Stimulated activated naive CD4-positive, alpha-beta T cell treated with Interleukin-2 at 50 U/mL for 16 hours (primary cell): ENCODE results near the gene LNX2.
A peak's percentile ranks its signal among the peaks of the same experiment; 100 is the strongest.
"Not testable (repeated sequence)": the region's sequence is repeated elsewhere in the genome, so short reads cannot be mapped to it uniquely, and the experiment has no call there.

Source experiments
- DNase-seq: peaks from one replicate; lab custom pipeline; 2025; lab: John Stamatoyannopoulos, UW

LNX2 gene

DNA sequence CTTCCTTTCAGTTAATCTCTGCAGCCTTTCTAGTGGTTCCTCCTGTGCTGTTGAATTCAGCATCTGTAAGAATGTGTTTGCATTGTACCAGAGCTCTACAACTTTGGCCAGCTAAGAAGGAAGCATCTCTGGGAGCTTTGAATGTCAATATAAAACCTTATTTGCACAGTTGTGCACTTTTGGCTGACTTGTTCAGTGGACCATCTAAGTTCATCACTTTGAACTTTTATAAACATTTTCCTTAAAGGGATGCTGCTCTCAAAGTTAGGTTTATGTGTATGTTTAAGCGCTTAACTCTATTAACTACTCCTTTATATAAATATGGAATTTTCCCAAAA lies 16.9 kb upstream of the LNX2 start:
- DNase-seq = no peak

GRCh38 chr13:27636589-27637288 lies 16.4 kb upstream of the LNX2 start:
- DNase-seq = no peak

GRCh38 chr13:27635266-27635665 lies 14.9 kb upstream of the LNX2 start:
- DNase-seq = no peak

DNA sequence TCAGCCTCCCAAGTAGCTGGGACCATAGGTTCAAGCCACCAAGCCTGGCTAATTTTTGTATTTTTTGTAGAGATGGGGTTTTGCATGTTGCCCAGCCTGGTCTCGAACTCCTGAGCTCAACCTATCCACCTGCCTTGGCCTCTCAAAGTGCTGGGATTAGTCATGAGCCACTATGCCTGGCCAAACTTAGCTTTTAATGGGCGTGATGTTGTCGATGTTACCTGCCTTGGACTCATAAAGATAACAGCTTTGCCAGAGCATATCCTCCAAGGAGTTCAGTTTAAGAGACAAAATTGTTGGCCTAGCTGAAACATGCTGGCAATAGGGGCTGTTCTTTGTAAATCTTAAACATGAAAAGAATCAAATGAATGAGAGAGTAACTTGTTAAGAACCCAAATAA lies 14.5 kb upstream of the LNX2 start:
- DNase-seq = no peak

GRCh38 chr13:27634231-27634630 lies 13.9 kb upstream of the LNX2 start:
- DNase-seq = no peak

GRCh38 chr13:27632648-27633047 lies 12.3 kb upstream of the LNX2 start:
- DNase-seq = no peak

GRCh38 chr13:27632214-27632613 lies 11.9 kb upstream of the LNX2 start:
- DNase-seq = no peak

DNA sequence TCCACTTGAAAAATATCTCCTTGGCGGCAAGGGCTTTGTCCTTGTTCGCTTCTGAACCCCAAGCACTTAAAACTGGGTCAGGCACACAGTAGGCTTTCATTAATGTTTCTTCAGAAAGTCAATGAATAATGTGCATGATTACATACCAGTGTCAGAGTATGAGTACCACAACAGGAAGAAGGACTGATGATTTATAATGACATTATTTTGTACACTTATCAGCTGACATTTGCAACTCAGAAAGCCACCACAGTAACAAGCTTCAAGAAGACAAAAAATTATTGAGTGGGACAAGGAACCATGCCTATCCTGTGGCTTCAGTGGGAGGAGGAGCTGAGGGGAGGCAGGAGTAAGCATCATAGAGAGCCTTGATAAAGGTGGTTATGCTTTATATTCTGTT lies 11.3 kb upstream of the LNX2 start:
- DNase-seq = no peak

- DNase-seq = no peak
Observed at GRCh38 chr13:27631156-27631555, 10.8 kb upstream of the LNX2 start.

DNA sequence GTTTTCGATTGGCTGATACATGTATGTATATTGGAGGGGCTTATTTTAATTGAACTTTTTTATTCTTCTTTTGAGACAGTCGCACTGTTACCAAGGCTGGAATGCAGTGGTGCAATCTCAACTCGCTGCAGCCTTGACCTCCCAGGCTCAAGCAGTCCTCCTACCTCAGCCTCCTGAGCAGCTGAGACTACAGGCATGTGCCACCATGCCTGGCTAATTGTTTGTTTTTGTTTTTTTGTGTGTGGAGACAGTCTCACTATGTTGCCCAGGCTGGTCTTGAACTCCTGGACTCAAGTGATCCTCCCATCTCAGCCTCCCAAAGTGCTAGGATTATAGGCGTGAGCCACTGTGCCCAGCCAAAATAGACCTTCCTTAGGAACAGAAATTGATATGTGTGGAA lies 8.4 kb upstream of the LNX2 start:
- DNase-seq = not testable (repeated sequence)

DNA sequence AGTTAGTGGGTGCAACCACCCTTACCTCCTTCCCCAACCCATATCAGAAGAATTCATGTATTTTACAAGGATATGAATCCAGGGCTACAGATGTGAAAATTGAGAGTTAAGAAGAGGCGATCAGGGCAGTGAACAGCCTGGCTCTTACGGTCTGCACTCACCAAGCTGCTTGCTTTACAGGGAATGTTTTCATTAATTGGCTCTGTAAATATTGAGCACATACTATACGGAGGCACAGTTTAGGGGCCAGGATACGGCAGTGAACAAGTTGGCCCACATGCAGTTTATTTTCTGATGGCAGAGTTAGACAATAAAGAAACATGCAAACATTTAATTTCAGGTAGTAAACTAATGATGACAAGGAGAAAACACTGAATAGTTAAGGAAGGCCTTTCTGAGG lies 7.8 kb upstream of the LNX2 start:
- no peak for DNase-seq

- no peak for DNase-seq
Observed at GRCh38 chr13:27627380-27627779, 7.1 kb upstream of the LNX2 start.

- DNase-seq = no peak
Observed at GRCh38 chr13:27625839-27626238, 5.5 kb upstream of the LNX2 start.

DNA sequence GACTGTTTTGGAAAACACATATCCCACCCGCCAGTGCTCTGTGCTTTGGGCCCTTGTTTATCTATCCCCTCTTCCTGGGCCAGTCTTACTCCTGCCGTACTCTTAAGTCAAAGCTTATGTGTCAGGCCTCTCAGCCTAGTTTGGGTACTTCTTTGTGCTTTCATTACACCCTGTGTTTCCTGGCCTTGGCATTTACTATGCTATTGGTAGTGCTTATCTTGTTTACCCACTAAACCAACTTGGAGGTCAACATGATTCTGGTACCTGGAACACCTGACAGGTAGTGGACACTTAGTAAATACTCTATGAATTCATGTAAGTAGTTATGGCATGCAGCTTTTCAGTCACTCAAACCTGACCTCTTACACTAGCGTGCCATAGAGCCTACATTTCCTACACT lies 3.7 kb upstream of the LNX2 start:
- no peak for DNase-seq

GRCh38 chr13:27622881-27623280 lies 2.6 kb upstream of the LNX2 start:
- DNase-seq = no peak

- peak; percentile 27 for DNase-seq
Observed at GRCh38 chr13:27622102-27622820, 1.9 kb upstream of the LNX2 start.

DNA sequence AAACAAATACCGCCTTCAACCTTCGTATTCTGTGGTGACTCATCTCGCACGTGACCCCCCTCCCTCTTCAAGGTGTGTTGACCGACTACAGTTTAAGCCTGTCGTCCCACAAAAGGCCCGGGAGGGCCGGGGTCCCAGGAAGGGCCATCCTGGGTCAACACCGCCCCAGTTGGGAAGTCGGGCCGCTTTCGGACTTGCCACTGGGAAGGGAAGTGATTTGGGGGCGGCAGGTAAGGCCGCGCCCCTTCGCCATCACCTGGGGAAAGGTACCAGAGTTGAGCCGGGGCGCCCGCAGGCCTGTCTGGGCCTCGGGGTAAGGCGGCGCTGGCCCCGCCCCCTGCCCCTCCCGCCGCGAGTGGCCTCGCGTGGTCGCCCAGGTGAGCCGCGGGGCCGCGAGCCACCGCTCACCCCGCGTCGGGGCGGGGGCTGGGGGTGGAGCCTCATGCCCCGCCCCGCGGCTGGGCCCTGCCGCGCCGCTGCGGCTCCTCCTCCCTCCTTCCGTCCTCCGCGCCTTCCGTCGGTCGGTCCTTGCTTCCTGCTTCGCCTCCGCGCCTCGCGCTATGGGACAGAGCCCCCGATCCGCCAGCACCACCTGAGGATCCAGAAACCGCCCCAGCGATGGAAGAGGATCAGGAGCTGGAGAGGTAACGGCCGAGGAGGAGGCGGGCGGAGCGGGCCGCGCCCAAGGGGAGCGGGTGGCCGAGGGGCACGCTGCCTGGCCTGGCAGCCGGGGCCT lies 1.2 kb upstream of the LNX2 start, which contains the start of gene POLR1D:
Gene POLR1D (plus strand): TSS at position 527 of the 736 bp plus-strand sequence. CDS start 92 bp downstream, at position 619.
- DNase-seq = peak; percentile 83

GRCh38 chr13:27621116-27621365 lies 712 bp upstream of the LNX2 start:
- DNase-seq = peak; percentile 45

DNA sequence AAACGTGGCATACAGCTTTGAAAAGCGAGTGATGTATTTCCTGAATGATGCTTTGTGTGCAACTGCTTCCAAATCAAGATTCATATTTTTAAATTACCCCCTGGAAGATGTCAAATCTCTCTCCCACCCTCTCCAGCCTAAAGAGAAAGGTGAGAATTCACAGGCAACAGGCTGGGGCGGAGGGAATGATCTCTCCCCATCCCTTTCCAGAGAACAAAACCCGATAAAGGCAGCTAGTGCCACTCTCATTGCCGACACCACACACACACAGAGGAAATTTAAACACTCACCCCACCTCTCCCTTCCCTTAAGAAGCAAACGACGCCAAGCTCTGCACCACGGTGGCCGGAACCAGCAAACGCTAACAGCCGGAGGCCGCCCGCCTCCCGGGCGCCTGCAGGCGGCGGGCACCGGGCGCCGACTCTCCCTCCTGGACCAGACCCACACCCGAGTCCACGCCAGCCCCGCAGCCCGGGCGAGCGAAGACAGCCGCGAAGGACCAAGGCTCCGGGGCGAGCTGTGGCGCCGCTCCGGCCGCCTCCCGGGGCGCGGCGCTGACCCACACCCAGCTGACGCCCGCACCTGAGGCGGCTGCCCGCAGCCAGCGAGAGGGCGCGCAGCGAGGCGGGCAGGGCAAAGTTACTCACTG lies 477 bp downstream of the LNX2 start:
- DNase-seq = peak; percentile 59

GRCh38 chr13:27619093-27619727 lies 1.1 kb downstream of the LNX2 start:
- no peak for DNase-seq

DNA sequence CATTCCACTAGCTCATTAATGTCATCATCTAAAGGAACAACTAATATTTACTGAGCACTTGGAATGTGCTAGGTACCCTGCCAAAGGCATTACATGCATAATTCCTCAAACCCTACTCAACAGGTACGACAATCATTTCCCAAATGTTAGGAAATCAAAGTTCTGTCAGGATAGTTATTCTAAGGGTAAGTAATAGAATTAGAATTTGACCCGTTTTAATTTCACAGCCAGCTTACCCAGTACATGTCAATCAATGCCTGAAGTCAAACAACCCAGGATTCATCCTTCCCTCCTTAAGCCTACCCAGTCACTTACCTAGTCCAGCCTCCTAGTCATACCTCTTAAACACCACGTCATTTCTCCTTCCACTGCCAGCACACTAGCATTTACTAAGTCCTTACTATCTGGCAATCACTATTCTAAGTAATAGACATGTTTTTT lies 2.4 kb downstream of the LNX2 start:
- DNase-seq = no peak

GRCh38 chr13:27613628-27614027 lies 6.7 kb downstream of the LNX2 start:
- DNase-seq = no peak
